ENCODE measurements around the gene USP32.

- TF ChIP-seq CTCF (IDR thresholded peaks at IDR 0.05; ENCODE audit: low read length) (no peak), EZH2 (IDR thresholded peaks at IDR 0.05; ENCODE audit: borderline replicate concordance, low read length) (no peak)
These were observed 107.2 kb downstream of the USP32 start for GRCh38 chr17:60284709-60285108.

Measured in OCI-LY1 (cell line).